GM19468 (cell line): ENCODE results near the gene RAB7A.

ENCODE experiments used
- ATAC-seq: cut with Tn5 transposase; IDR thresholded peaks from one replicate; pipeline ENCODE4 v1.9.1; 2021; ENCODE audit warnings: mild to moderate bottlenecking, moderate library complexity, moderate number of reproducible peaks; ENCODE audit not compliant: unreplicated experiment; ENCODE audit errors: extremely low read depth

The RAB7A gene

DNA sequence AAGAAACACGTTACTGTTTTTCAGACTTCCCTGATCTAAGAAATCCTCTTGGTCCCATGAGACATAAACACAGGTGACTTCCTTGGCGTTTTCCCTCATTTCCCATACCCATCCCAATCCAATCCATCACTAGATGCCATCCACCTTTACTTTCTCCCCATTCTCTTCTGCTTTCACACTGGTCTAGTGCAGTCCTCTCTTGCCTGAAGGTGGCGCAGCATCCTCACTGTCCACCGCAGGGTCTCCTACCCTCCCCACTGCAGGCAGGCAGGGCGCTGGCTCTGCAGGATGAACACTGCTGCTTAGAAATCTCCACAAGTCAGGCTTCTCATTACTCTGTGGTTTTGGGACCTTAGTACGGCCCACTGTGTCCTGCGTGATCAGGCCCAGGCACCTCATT is 58.2 kb downstream of the RAB7A start:
- ATAC-seq = no peak

DNA sequence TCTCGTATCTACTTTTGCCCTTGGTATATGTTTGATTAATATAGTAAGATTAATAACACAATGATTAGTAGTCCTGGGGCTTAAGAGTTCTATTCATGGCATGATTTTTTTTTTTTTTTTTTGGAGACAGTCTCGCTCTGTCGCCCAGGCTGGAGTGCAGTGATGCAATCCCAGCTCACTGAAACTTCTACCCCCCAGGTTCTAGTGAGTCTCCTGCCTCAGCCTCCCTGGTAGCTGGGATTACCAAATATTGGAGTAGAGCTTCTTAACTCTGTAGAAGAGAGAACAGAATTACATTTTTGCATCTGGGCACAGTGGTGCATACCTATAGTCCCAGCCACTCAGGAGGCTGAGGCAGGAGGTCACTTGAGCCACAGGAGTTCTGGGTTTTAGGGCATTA is 58.9 kb downstream of the RAB7A start:
- no peak for ATAC-seq

DNA sequence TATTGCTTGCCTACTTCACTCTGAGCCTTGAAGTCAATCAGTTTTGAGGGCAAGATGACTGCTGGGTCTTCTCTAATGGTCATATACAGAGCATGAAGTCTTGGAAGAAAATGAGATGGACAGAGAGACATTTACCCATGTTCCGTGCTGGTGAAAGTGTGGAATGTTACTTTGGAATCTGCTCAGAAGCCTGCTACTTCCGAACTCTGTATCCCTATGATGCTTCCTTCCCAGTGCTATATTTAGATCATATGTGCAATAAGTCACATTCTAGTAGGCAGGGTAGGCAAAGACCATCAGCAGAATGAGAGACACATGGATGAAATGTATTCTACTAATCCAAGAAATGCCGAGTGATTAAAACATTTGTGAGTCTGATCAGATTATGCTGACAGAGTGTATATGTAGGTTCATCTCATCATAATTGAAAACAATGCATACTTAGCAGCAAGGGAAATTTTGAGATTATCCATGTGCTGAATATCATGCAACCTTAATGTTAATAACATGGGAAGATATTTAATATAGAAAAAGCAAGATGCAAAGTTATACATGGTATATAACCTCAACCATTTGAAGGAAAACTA is 60.5 kb downstream of the RAB7A start:
- no peak for ATAC-seq

DNA sequence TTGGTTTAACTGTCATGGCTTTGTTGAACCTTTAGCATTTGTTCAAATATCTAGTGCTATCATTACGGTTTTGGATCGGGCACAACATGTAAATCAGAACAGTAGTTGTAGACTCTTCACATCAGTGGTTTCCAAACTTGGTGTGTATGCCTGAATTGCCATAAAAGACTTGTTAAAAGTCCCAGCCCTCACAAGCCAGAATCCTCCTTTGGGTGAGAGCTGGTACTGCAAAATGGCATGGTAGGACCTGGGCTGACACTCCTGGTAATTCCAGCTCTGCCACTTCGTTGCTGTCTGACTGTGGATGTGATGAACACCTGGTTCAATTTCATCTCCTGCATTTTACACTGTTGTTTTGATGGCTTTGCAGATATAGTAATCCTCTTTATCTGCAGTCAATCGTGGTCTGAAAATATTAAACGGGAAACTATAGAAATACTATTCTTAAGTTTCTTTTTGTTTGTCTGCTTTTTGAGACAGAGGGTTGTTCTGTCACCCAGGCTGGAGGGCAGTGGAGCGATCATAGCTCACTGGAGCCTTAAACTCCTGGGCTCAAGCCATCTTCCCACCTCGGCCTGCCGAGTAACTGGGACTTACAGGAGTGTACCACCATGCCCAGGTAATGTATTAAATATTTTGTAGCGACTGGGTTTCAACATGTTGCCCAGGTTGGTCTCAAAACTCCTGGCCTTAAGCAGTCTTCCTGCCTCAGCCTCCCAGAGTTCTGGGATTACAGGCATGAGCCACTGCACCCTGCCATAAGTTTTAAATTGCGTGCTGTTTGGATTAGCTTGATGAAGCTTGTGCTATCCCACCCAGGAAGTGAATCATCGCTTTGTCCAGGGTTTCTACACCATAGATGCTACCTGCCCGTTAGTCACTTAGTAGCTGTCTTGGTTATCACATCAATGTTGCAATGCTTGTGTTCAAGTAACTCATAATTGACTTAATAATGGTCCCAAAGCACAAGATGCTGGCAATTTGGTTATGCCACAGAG is 61.6 kb downstream of the RAB7A start:
- no peak for ATAC-seq

- ATAC-seq = no peak
Measured at GRCh38 chr3:128788268-128788869, 62.4 kb downstream of the RAB7A start.

GRCh38 chr3:128794067-128794768 is 68.2 kb downstream of the RAB7A start:
- no peak for ATAC-seq

DNA sequence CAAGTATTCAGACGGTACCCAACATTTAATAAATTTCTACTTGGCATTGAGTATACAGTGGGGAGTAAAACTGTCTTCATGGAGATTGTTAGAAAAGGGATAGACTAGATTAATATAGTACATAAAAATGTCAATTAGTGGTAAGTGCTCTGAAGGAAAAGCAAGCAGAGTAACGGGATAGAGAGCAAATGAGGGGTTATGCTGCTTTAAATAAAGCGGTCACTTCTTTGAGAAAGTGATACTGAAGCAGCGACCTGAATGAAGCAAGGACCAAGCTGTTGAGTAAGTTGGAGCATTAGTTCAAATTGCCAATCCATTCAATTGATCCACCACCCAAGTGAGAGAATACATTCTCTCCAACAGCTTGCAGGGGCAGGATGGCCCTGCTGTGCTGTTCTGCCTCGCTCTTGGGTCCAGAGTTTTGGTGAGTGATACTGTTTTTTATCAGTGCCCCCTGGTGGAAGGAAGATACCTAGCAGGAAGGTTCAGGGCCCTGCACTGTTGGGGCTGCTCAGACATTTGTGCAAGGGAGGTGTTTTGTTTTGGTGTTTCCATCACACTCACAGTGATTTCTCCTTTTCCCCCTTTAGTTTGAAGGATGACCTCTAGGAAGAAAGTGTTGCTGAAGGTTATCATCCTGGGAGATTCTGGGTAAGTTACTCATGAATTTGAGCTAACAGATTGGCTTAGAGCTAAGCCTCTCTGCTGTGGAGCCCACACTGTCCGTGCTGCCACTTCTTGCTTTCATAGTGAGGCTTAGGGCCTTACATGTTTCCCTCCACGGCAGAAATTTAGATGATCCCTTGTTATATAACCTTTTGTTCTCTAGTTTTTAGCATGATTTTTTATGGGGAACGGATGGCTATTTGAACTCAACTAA is 69.0 kb downstream of the RAB7A start:
- no peak for ATAC-seq

DNA sequence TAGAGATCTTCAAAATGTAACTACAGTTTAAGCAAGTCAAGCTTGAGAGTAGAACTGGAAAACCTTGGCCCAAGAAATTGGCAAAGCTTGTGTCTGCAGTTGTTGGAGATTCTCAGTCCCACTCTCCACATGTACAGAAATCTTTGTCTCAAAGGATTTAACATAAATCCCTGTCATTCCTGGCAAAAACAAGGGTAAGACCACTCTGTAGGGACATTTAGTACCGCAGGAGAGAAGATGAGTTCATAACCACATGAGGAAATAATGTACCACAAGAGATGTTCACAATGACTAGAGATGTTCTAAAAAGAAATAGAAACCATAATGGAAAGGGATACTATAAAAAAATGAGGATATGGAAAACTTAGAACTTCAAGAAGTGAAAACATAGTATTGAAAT is 73.7 kb downstream of the RAB7A start:
- no peak for ATAC-seq

DNA sequence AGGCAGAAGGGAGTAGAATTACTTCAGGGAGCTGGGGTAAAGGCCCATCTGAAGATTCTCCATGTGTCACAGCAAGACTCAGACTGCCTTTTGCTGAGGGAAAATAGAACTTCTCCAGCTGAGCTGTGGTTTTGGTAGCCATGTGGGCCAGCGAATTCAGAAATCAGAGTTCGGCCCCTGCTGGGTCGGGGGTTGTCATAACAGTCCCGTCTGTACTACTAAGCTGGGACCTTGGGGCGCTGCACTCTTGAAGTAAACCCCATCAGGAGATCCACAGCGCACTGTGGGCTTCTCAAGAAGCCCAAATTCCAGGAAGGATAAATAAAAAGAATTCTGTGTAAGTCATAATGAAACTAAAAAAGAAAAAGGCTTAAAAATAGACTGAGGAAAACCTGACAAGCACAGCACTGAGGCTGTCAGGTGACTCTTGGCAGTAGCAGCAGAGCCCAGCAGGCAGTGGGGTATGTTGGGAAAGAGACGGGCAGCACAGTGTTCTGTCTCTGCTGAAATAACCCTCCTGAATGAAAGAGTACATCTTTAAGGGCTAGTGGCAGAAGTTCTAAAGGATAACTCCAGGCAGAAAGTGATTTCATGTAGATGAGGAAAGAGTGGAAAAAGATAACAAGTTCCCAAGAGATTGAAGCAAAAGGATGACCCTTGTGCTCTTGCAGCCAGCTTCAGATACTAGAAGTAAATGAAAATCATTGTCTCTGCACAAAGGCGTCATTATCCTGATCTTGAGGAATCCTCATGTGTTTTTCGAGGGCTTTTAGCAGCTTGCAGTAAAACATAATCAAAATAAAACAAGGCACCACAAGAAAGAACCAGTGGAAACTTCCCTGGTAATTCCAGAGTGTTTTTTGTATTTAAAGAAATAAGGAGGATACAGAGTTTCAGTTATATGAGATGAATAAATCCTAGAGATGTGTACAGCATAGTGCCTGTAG is 74.5 kb downstream of the RAB7A start:
- no peak for ATAC-seq

GRCh38 chr3:128801779-128802380 is 75.9 kb downstream of the RAB7A start:
- ATAC-seq = no peak

DNA sequence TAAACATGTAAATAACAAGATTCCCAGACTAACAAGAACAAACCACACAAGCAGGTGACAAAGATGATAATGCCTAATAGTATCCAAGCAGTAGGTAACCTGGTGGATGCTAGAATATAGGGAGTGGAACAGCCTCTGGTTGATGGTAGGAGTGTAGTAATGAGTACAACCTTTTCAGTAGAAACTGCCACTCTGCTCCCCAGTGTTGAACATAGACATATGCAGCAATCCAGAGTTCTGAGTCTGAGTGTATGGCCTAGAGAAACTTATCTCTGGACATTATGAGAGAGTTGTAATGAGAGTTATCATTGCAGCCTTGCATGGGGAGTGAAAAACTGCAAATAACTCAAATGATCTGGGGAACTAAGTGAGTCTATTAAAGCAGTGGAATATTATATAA is 77.3 kb downstream of the RAB7A start:
- ATAC-seq = no peak

GRCh38 chr3:128804017-128804810 is 78.2 kb downstream of the RAB7A start:
- peak; percentile 91 for ATAC-seq

GRCh38 chr3:128804811-128805155 is 78.8 kb downstream of the RAB7A start:
- no peak for ATAC-seq

DNA sequence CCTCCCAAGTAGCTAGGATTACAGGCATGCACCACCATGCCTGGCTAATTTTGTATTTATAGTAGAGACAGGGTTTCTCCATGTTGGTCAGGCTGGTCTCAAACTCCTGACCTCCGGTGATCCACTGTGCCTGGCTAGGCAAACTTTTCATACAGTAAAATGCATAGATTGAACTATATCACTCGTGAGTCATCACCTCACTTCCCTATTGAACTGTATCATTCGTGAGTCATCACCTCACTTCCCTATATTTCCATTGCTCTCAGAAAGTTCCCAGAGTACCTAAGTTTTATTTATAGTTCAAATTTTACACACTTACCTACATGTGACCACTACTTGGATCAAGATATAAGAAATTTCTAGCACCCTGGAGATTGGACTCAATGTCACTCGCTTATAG is 79.8 kb downstream of the RAB7A start:
- no peak for ATAC-seq

DNA sequence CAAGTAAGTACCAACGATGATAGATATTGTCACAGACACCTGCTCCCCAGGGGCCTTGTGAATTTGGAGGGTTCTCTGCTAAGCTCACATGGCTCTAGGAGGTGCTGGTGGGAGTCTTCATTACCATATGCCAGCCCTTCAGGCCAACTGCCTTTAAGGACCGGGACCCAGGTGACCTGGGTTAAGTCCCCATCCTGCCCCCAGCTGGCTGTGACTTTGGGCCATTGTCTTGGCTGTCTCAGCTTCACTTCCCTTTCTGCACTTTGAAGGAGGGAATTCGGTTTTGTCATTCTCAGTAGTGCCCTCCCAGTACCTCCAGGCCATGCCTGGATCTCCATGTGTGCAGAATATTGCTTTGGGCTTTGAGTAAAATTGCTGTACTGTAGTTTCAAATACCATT is 80.6 kb downstream of the RAB7A start:
- ATAC-seq = no peak

DNA sequence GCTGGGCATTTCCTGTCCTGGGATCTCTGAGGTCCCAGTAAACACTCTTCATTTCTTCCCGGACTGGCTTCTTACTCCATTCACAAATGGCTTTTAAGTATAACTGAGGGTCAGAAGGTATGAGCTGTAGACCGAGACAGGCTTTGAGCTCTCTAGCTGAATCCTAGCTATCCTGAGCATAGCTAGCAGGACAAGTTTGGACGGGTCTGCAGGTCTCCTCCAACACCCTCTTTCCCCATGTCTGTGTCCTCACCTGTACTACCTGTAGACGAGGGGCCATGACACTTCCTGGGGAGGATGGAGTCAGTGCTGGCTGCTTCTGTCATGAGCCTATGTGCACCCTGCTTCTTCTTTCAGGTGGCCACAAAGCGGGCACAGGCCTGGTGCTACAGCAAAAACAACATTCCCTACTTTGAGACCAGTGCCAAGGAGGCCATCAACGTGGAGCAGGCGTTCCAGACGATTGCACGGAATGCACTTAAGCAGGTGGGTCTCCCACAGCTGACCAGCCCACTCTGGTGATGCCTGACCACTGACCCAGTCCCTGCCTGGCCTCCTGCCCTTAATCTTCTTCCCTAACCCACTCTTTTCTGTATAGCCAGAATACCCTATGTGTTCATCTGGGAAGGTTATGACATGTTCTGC is 81.3 kb downstream of the RAB7A start:
- no peak for ATAC-seq

DNA sequence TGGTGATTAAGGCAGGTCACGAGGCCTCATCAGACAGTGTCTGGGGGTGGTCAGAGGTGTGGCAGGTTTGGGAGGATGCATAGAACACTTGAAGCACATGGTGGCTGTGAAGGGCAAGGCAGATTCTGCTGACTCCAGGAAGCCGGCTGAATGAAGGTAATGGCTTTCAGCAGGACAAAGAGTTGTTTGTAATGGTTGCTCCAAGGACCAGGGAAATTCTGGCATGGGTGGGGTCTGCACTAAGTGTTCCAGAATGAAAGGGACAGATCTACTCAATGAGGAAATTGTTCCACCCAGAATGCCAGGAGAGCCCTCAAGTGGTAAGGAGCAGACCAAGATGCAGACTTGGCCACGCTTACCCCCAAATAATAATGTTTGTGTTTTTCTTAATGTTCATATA is 82.7 kb downstream of the RAB7A start:
- no peak for ATAC-seq
